GM12872 (cell line): ENCODE results near the gene HTT.

Experiments used
- TF ChIP-seq, protein P1 (sequence below): IDR thresholded peaks from 3 replicates; pipeline ENCODE4 v1.5.1; 2011; ENCODE audit warnings: low read depth, mild to moderate bottlenecking, low read length, moderate library complexity; ENCODE audit not compliant: insufficient read depth

The HTT gene

DNA sequence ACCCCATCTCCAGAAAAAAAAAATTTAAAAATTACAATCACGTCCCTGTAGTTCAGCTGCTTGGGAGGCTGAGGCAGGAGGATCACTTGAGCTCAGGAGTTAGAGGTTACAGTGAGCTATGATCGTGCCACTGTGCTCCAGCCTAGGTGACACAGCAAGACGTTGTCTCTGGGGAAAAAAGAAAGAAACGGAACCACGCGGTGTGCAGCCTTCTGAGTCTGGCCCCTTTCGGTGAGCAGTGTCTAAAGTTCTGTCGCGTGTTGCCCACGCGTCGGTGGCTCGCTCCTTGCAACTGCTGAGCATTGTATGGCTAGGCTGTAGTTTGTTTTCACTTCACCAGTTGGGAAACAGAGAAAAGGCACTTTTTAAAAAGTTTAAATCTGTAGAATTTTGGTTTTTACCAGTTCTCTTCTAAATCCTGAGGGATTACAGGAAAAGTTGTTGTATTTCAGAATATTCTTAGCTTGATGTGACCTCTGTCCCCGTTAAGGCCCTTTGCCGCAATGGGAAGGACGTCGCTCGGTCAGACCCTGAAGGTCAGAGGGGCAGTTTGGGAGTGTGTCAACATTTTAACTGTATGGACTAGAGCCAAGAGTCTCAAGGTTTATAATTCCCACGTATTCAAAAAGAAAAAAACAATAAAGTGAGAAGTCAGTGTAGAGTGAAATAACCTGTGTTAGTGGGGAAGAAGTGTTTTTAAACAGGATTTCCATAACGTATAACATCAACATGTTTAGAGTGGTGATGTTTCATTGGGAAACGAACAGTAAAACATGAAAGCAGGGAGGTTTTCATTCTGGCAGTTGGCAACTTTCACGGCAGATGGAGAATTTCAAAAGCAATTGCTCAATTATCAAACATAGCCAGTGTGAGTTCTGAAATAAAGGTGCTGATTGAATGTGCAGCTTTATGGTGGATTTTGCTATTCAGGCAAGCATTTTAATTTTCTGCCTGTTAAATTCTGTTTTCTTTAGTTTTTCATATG lies 128.6 kb downstream of the HTT start:
- TF ChIP-seq, protein P1, sequence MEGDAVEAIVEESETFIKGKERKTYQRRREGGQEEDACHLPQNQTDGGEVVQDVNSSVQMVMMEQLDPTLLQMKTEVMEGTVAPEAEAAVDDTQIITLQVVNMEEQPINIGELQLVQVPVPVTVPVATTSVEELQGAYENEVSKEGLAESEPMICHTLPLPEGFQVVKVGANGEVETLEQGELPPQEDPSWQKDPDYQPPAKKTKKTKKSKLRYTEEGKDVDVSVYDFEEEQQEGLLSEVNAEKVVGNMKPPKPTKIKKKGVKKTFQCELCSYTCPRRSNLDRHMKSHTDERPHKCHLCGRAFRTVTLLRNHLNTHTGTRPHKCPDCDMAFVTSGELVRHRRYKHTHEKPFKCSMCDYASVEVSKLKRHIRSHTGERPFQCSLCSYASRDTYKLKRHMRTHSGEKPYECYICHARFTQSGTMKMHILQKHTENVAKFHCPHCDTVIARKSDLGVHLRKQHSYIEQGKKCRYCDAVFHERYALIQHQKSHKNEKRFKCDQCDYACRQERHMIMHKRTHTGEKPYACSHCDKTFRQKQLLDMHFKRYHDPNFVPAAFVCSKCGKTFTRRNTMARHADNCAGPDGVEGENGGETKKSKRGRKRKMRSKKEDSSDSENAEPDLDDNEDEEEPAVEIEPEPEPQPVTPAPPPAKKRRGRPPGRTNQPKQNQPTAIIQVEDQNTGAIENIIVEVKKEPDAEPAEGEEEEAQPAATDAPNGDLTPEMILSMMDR = no peak

GRCh38 chr4:3203971-3204431 lies 129.5 kb downstream of the HTT start:
- TF ChIP-seq, protein P1 = no peak

GRCh38 chr4:3205995-3206394 lies 131.5 kb downstream of the HTT start:
- TF ChIP-seq, protein P1 = no peak

DNA sequence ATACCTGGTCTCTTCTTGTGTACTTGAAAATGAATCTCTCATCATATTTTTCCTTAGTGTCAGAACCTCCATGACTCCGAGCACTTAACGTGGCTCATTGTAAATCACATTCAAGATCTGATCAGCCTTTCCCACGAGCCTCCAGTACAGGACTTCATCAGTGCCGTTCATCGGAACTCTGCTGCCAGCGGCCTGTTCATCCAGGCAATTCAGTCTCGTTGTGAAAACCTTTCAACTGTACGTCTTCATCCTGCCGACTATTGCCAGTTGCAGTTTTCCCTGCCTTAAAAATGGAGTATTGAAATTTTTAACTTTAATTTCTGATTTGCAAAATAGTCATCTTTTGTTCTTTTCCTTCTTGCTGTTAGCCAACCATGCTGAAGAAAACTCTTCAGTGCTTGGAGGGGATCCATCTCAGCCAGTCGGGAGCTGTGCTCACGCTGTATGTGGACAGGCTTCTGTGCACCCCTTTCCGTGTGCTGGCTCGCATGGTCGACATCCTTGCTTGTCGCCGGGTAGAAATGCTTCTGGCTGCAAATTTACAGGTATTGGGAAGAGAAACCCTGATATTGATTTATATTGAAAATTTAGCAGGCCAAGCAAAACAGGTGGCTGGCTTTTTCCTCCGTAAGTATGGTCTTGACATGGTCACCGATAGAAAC lies 132.1 kb downstream of the HTT start:
- TF ChIP-seq, protein P1 = no peak

DNA sequence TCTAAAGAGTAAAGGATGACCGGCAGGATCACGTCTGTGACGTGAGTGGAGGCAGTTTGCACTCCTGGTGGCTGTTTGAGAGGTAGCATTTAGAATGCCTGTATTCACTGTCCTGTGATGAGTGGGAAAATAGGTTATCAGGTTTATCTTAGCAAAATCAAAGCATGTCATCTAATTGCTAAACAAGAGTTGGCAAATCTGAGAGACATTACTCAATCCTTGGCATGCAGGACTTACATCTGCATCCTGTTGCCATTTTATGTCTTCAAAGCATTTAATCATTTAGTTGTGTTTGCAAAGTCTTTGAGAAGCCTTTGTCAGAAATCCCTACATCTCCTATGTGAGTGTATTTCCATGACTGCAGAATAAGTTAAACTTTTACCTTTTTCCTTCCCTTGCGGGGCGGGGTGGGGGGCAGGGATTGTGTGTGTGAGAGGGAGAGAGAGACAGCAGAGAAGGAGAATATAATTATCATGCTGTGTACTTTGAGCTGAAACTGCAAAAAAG lies 133.1 kb downstream of the HTT start:
- TF ChIP-seq, protein P1 = no peak

GRCh38 chr4:3208826-3209225 lies 134.3 kb downstream of the HTT start:
- TF ChIP-seq, protein P1 = no peak

DNA sequence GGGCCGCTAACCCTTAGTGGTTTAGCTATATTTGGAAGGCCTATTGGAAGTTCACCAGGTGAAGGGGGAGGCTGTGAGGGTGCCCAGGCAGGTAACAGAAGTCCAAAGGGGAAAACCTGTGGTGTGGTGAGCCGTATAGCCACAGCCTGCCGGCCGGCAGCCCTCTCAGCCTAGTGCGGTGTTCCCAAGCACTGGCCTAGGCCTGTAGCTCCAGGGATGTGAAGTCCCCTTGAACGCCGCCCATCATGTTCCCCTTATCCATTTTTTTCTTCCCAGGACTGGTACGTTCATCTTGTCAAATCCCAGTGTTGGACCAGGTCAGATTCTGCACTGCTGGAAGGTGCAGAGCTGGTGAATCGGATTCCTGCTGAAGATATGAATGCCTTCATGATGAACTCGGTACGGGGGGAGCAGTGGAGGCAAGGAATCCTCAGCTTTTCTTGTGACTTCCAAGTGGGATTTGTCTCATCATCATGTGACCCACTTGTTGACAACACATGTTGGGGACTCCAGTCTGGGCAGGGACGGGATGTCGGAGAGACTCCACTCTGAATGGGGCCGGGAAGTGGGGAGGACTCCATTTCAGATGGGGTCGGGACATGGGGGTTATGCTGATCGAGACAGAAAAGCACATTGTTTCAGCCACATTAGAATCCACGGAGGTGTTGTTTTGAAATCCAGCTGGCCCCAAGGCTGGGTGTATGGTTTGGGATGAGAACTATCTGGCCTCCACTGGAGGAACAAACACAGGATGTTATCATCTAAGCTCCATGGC lies 135.3 kb downstream of the HTT start:
- TF ChIP-seq, protein P1 = no peak
